Measurements from ENCODE around the gene UBTD1. TPM values are rescaled to one million over a fixed set of nuclear protein-coding genes. Genes with fewer than 3 reads are reported as not detected.
A peak's percentile ranks its signal among the peaks of the same experiment; 100 is the strongest.
"Not testable (repeated sequence)": the region's sequence is repeated elsewhere in the genome, so short reads cannot be mapped to it uniquely, and the experiment has no call there.

The UBTD1 gene
- total RNA-seq, 1 experiment from 2014 or later, result 19.0 TPM

GRCh38 chr10:97475936-97476594 lies 22.7 kb upstream of the UBTD1 start:
- no peak overlapping the region for H3K4me3 Mint-ChIP-seq
- Histone ChIP-seq H3K23ac (ENCODE audit: insufficient read length, low read depth, low read length) (no peak overlapping the region), H3K27me3 (ENCODE audit: insufficient read depth, low read length) (no peaks in the 10 kb centered on the region), H2BK120ac (ENCODE audit: low read depth, low read length, poor library complexity, severe bottlenecking) (no peak overlapping the region), H4K20me1 (ENCODE audit: control insufficient read depth, insufficient read depth, insufficient read length) (no peaks in the 10 kb centered on the region), H3K79me2 (ENCODE audit: insufficient read depth, low read length) (no peaks in the 10 kb centered on the region), H3K23me2 (ENCODE audit: insufficient read length, low read depth, low read length, poor library complexity, severe bottlenecking) (no peaks in the 10 kb centered on the region), H3K27ac (ENCODE audit: insufficient read length, low read depth, low read length) (no peak overlapping the region), H3K9ac (ENCODE audit: extremely low read depth, insufficient read length, low read length) (peak overlapping the region; percentile 34), H2BK20ac (ENCODE audit: low read depth, low read length, poor library complexity, severe bottlenecking) (no peak overlapping the region), H3T11ph (ENCODE audit: low read length) (no peak overlapping the region), H3K79me1 (ENCODE audit: insufficient read depth, low read depth, low read length, poor library complexity, severe bottlenecking) (no peaks in the 10 kb centered on the region), H3K4me2 (ENCODE audit: insufficient read depth, insufficient read length, low read length) (no peak overlapping the region), H3K18ac (ENCODE audit: insufficient read length, low read depth, low read length) (no peak overlapping the region), H2BK5ac (ENCODE audit: insufficient read length, low read length) (no peak overlapping the region), H3K4me1 (ENCODE audit: insufficient read depth, low read length) (peaks cover 4% of the 10 kb centered on the region; the same call in 1 of the 2 replicates), H2AFZ (ENCODE audit: low read length) (no peak overlapping the region), H3K4ac (ENCODE audit: low read depth, low read length) (no peak overlapping the region), H3K14ac (ENCODE audit: insufficient read depth, low read length) (no peak overlapping the region), H2AK5ac (ENCODE audit: insufficient read length, low read length) (no peak overlapping the region), H4K5ac (ENCODE audit: insufficient read length, low read depth, low read length) (no peak overlapping the region), H3K9me3 (ENCODE audit: control insufficient read depth, low read depth, low read length) (no peaks in the 10 kb centered on the region), H2BK15ac (ENCODE audit: low read depth, low read length) (no peak overlapping the region), H4K91ac (ENCODE audit: insufficient read length, low read depth, low read length) (no peak overlapping the region), H4K8ac (replicated peaks; ENCODE audit: insufficient read length, low read depth, low read length) (no peak overlapping the region), H3K56ac (ENCODE audit: insufficient read length, low read depth, low read length) (no peak overlapping the region), H2BK12ac (ENCODE audit: insufficient read length, low read depth, low read length) (no peak overlapping the region)
- WGBS (ENCODE audit: extremely low coverage, insufficient read length, low lambda C conversion rate), result no CpG with 5 or more reads among the region's 2 CpGs
- H3K9me3 Mint-ChIP-seq, result no peaks in the 10 kb centered on the region
- H3K4me1 Mint-ChIP-seq, result peaks cover 18 to 23% of the 10 kb centered on the region in 2 experiments
- TF ChIP-seq, protein P1, sequence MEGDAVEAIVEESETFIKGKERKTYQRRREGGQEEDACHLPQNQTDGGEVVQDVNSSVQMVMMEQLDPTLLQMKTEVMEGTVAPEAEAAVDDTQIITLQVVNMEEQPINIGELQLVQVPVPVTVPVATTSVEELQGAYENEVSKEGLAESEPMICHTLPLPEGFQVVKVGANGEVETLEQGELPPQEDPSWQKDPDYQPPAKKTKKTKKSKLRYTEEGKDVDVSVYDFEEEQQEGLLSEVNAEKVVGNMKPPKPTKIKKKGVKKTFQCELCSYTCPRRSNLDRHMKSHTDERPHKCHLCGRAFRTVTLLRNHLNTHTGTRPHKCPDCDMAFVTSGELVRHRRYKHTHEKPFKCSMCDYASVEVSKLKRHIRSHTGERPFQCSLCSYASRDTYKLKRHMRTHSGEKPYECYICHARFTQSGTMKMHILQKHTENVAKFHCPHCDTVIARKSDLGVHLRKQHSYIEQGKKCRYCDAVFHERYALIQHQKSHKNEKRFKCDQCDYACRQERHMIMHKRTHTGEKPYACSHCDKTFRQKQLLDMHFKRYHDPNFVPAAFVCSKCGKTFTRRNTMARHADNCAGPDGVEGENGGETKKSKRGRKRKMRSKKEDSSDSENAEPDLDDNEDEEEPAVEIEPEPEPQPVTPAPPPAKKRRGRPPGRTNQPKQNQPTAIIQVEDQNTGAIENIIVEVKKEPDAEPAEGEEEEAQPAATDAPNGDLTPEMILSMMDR (conservative IDR thresholded peaks at IDR 0.05), result no peak
- peaks cover 44 to 76% (median 70%) of the 10 kb centered on the region in 3 experiments for H3K36me3 Mint-ChIP-seq (ENCODE audit: insufficient read depth in 1 of 3, low read depth in 3 of 3)
- no peak for DNase-seq
- H3K27ac Mint-ChIP-seq, result 0 out of 7 replicates have a peak overlapping the region, but pooled peaks of 1 of the 3 experiments have one; percentile 16
- no peaks in the 10 kb centered on the region for H3K27me3 Mint-ChIP-seq (ENCODE audit: low read depth)

DNA sequence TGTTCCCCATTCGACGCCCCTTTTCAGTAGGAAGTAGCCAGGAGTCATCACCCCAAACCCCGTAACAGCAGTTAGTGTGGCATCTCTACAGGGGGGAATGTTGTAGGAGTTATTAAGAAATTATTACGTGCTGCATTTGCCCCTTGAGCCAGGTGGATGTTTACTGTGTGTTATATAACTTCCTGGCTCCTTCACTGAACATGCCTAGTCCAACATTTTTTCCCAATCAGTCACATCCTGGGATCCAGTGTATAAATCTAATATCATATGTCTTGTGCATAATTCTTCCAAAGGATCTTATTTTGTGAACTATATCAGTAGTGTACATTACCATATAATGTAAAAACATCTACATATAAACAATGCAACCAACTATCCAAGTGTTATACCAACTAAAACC lies 19.3 kb upstream of the UBTD1 start:
- not testable (repeated sequence) for DNase-seq; H2AK5ac ChIP-seq (ENCODE audit: insufficient read length, low read length); H2AFZ ChIP-seq (ENCODE audit: low read length); H3K9ac ChIP-seq (ENCODE audit: extremely low read depth, insufficient read length, low read length); H3K18ac ChIP-seq (ENCODE audit: insufficient read length, low read depth, low read length); H2BK15ac ChIP-seq (ENCODE audit: low read depth, low read length); H3K23ac ChIP-seq (ENCODE audit: insufficient read length, low read depth, low read length); H2BK120ac ChIP-seq (ENCODE audit: low read depth, low read length, poor library complexity, severe bottlenecking); H4K8ac ChIP-seq (replicated peaks; ENCODE audit: insufficient read length, low read depth, low read length); H3K4me2 ChIP-seq (ENCODE audit: insufficient read depth, insufficient read length, low read length); H4K91ac ChIP-seq (ENCODE audit: insufficient read length, low read depth, low read length); H3K14ac ChIP-seq (ENCODE audit: insufficient read depth, low read length); H3K27me3 Mint-ChIP-seq (ENCODE audit: low read depth); H3K79me2 ChIP-seq (ENCODE audit: insufficient read depth, low read length); H3K56ac ChIP-seq (ENCODE audit: insufficient read length, low read depth, low read length); H4K20me1 ChIP-seq (ENCODE audit: control insufficient read depth, insufficient read depth, insufficient read length); H3K4ac ChIP-seq (ENCODE audit: low read depth, low read length); H4K5ac ChIP-seq (ENCODE audit: insufficient read length, low read depth, low read length); H3K9me3 ChIP-seq (ENCODE audit: control insufficient read depth, low read depth, low read length); H2BK5ac ChIP-seq (ENCODE audit: insufficient read length, low read length); H2BK12ac ChIP-seq (ENCODE audit: insufficient read length, low read depth, low read length); H3K27me3 ChIP-seq (ENCODE audit: insufficient read depth, low read length); H3K4me1 ChIP-seq (ENCODE audit: insufficient read depth, low read length); H3K9me3 Mint-ChIP-seq; H3K27ac ChIP-seq (ENCODE audit: insufficient read length, low read depth, low read length); H3K23me2 ChIP-seq (ENCODE audit: insufficient read length, low read depth, low read length, poor library complexity, severe bottlenecking); H3K79me1 ChIP-seq (ENCODE audit: insufficient read depth, low read depth, low read length, poor library complexity, severe bottlenecking)
- Histone ChIP-seq H2BK20ac (ENCODE audit: low read depth, low read length, poor library complexity, severe bottlenecking) (peak overlapping the region; percentile 91), H3T11ph (ENCODE audit: low read length) (peak overlapping the region; percentile 5)
- no CpG with 5 or more reads among the region's 4 CpGs for WGBS (ENCODE audit: extremely low coverage, insufficient read length, low lambda C conversion rate)
- Mint-ChIP-seq H3K4me3 (peak overlapping the region in 1 of 2 experiments; percentile 30; a peak in 1 of 5 replicates), H3K36me3 (ENCODE audit: insufficient read depth in 1 of 3, low read depth in 3 of 3) (peaks cover 33 to 61% (median 57%) of the 10 kb centered on the region in 3 experiments), H3K27ac (peak overlapping the region; percentile 74 to 92 (median 74); a peak in 6 of 7 replicates), H3K4me1 (peaks cover 20 to 25% of the 10 kb centered on the region in 2 experiments)
